K562 (cell line): ENCODE measurements around the gene USHBP1. TPM values are rescaled to one million over a fixed set of nuclear protein-coding genes. Genes with fewer than 3 reads are reported as not detected.

Experiments used
- CCNT2 ChIP-seq: IDR thresholded peaks from 2 replicates; pipeline ENCODE4 v1.6.1; 2011; ENCODE audit warnings: borderline replicate concordance, low read depth, mild to moderate bottlenecking, moderate library complexity, mixed read lengths, low read length; ENCODE audit not compliant: insufficient read length; ENCODE audit errors: extremely low read depth
- CHCHD3 ChIP-seq: fragments of 250-450 bp; sonication (Bioruptor Pico); IDR thresholded peaks from 2 replicates; pipeline ENCODE4 v2.1.2; 2022; ENCODE audit warnings: mild to moderate bottlenecking
- CHD2 ChIP-seq: IDR thresholded peaks from 2 replicates; pipeline ENCODE4 v1.6.1; 2011; ENCODE audit warnings: low read depth, low read length
- NR4A1 ChIP-seq, 2 experiments: fragments of 250-450 bp in 1 of 2; fragments of 450-650 bp in 1 of 2; sonication (Bioruptor Pico) in 1 of 2; IDR thresholded peaks; 2 replicates each; pipeline versions ENCODE4 v1.4.0 to v1.6.1; 2016 to 2020; ENCODE audit warnings: mild to moderate bottlenecking in 2 of 2, missing compliant biosample characterization in 1 of 2, missing genetic modification characterization in 1 of 2, moderate library complexity in 1 of 2
- PHF8 ChIP-seq: fragments of 200-600 bp; sonication (generic); IDR thresholded peaks from 2 replicates; pipeline ENCODE4 v1.6.1; 2012; ENCODE audit warnings: mixed run types, mild to moderate bottlenecking, inconsistent platforms, low read length, moderate library complexity, borderline replicate concordance
- POLR2AphosphoS5 ChIP-seq: IDR thresholded peaks from 2 replicates; pipeline ENCODE4 v1.6.1; 2011; ENCODE audit warnings: mild to moderate bottlenecking, low read depth, low read length, moderate library complexity; ENCODE audit not compliant: control insufficient read depth, insufficient read depth
- POLR2G ChIP-seq: fragments of 200-400 bp; formaldehyde crosslinking; IDR thresholded peaks from 2 replicates; pipeline ENCODE4 v1.6.1; 2017; ENCODE audit warnings: low read depth, mild to moderate bottlenecking, antibody characterized with exemption, low read length, moderate library complexity
- PTRF ChIP-seq: fragments of 450-650 bp; IDR thresholded peaks from 2 replicates; pipeline ENCODE4 v1.6.1; 2016; ENCODE audit warnings: mild to moderate bottlenecking, missing genetic modification characterization, missing compliant biosample characterization
- RB1 ChIP-seq: fragments of 450-650 bp; IDR thresholded peaks from 2 replicates; pipeline ENCODE4 v1.6.1; 2017; ENCODE audit warnings: low read depth, mild to moderate bottlenecking
- RBBP5 ChIP-seq: fragments of 200-600 bp; sonication (generic); IDR thresholded peaks from 2 replicates; pipeline ENCODE4 v1.6.1; 2012; ENCODE audit warnings: borderline replicate concordance, mild to moderate bottlenecking, low read length, control low read depth, inconsistent platforms; ENCODE audit not compliant: insufficient read depth, poor library complexity, severe bottlenecking
- TAL1 ChIP-seq: fragments of 450-650 bp; IDR thresholded peaks from 2 replicates; pipeline ENCODE4 v1.6.1; 2016; ENCODE audit warnings: mild to moderate bottlenecking
- TBP ChIP-seq: optimal IDR thresholded peaks from 2 replicates; pipeline ENCODE3; 2011; ENCODE audit warnings: low read depth, low read length, improper control_type of control experiment
- TEAD4 ChIP-seq, 2 experiments: sonication (generic) in 1 of 2; formaldehyde crosslinking in 1 of 2; IDR thresholded peaks; 2 replicates each; pipeline versions ENCODE4 v1.6.1 to v1.8.0; 2012 to 2022; ENCODE audit warnings: borderline replicate concordance in 1 of 2, inconsistent platforms in 1 of 2, low read length in 1 of 2, mild to moderate bottlenecking in 1 of 2, missing genetic modification reagents in 1 of 2
- ZNF197 ChIP-seq: fragments of 200-800 bp; sonication (Bioruptor generic); IDR thresholded peaks from 2 replicates; pipeline ENCODE4 v1.6.1; 2016; ENCODE audit warnings: low read depth, missing genetic modification characterization, missing compliant biosample characterization
- ZNF354B ChIP-seq: fragments of 250-450 bp; sonication (Bioruptor Pico); IDR thresholded peaks from 2 replicates; pipeline ENCODE4 v1.4.0; 2020
- polyA plus RNA-seq, 8 experiments: library from polyadenylated mRNA; depleted of rRNA in 4 of 8; stranded (reverse) in 5 of 8; unstranded in 3 of 8; fragments of >200 nt; fragmentation: Nextera tagmentation in 2 of 8; fragmentation: Illumina TruSeq in 1 of 8; extraction: Ambion mirVana in 2 of 8; extraction: Trizol in 1 of 8; gene quantifications; 2 replicates each; pipeline versions ENCODE4 v1.2.1 to v1.2.3, GENCODE V29; 2011 to 2014; ENCODE audit warnings: inconsistent platforms in 1 of 8, missing spikeins in 1 of 8
- total RNA-seq, 7 experiments: library from RNA; depleted of rRNA in 6 of 7; stranded (reverse); fragments of >200 nt in 6 of 7; fragmentation: Illumina TruSeq in 2 of 7; extraction: Trizol in 2 of 7; gene quantifications; 2 replicates each; pipeline versions ENCODE4 v1.2.1 to v1.2.3, GENCODE V29; 2011 to 2021; ENCODE audit warnings: low replicate concordance in 1 of 7
- TF ChIP-seq, protein P1 (sequence below): fragments of 250-450 bp; sonication (Bioruptor Pico); IDR thresholded peaks from 2 replicates; pipeline ENCODE4 v1.4.0; 2020; ENCODE audit warnings: mild to moderate bottlenecking, moderate library complexity
- TF ChIP-seq, protein P2 (sequence below): sonication (generic); formaldehyde crosslinking; IDR thresholded peaks from 2 replicates; pipeline ENCODE4 v1.8.0; 2023; ENCODE audit warnings: mild to moderate bottlenecking, missing genetic modification reagents
- TF ChIP-seq, protein P3 (sequence below), 2 experiments: IDR thresholded peaks; 2 replicates each; pipeline ENCODE4 v1.6.1; 2011; ENCODE audit warnings: borderline replicate concordance in 1 of 2, control low read depth in 1 of 2, low read depth in 1 of 2, low read length in 1 of 2, mild to moderate bottlenecking in 1 of 2, mixed read lengths in 1 of 2, moderate library complexity in 1 of 2; ENCODE audit not compliant: insufficient read depth in 1 of 2, insufficient read length in 1 of 2, poor library complexity in 1 of 2, severe bottlenecking in 1 of 2; ENCODE audit errors: extremely low read depth in 1 of 2

The USHBP1 gene
- total and polyA plus RNA-seq, 9 of the 15 experiments (the other 6 are each of a cell fraction or from before 2014, with no cell fraction given): 0.03 to 0.10 (median 0.05) TPM; not detected in 5

DNA sequence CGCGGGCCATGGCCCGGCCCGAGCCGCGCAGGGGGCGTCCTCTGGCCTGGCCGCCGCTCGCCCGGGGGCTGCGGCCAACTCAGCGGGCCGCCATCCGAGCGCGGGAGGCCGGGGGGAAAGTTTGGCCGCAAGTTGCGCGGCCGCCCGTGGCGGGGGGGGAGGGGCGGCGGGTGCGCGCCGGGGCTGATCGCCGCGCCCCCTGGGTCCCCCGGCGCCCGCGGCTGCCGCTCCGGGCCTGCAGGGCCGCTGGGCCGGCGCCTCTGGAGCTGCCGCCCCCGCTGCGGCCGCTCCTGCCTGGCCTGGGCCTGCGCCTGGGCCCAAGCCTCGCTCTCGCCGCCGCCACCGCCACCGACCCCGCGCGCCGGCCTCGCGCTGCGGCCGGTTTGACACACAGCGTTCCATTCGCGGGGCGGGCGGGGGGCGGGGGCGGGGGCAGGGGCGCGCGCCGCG lies 19.0 kb downstream of the USHBP1 start, which contains the start of gene NR2F6 (continued):
- TF ChIP-seq, protein P1, sequence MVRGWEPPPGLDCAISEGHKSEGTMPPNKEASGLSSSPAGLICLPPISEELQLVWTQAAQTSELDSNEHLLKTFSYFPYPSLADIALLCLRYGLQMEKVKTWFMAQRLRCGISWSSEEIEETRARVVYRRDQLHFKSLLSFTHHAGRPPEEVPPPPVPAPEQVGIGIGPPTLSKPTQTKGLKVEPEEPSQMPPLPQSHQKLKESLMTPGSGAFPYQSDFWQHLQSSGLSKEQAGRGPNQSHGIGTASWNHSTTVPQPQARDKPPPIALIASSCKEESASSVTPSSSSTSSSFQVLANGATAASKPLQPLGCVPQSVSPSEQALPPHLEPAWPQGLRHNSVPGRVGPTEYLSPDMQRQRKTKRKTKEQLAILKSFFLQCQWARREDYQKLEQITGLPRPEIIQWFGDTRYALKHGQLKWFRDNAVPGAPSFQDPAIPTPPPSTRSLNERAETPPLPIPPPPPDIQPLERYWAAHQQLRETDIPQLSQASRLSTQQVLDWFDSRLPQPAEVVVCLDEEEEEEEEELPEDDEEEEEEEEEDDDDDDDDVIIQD (CRISPR knock-in tag): no peak
- peak; percentile 32 for TF ChIP-seq CCNT2
- TF ChIP-seq POLR2AphosphoS5: peak; percentile 55; the same call in 1 of the 2 replicates
- peak; percentile 67 for TF ChIP-seq POLR2G
- TF ChIP-seq, protein P2, sequence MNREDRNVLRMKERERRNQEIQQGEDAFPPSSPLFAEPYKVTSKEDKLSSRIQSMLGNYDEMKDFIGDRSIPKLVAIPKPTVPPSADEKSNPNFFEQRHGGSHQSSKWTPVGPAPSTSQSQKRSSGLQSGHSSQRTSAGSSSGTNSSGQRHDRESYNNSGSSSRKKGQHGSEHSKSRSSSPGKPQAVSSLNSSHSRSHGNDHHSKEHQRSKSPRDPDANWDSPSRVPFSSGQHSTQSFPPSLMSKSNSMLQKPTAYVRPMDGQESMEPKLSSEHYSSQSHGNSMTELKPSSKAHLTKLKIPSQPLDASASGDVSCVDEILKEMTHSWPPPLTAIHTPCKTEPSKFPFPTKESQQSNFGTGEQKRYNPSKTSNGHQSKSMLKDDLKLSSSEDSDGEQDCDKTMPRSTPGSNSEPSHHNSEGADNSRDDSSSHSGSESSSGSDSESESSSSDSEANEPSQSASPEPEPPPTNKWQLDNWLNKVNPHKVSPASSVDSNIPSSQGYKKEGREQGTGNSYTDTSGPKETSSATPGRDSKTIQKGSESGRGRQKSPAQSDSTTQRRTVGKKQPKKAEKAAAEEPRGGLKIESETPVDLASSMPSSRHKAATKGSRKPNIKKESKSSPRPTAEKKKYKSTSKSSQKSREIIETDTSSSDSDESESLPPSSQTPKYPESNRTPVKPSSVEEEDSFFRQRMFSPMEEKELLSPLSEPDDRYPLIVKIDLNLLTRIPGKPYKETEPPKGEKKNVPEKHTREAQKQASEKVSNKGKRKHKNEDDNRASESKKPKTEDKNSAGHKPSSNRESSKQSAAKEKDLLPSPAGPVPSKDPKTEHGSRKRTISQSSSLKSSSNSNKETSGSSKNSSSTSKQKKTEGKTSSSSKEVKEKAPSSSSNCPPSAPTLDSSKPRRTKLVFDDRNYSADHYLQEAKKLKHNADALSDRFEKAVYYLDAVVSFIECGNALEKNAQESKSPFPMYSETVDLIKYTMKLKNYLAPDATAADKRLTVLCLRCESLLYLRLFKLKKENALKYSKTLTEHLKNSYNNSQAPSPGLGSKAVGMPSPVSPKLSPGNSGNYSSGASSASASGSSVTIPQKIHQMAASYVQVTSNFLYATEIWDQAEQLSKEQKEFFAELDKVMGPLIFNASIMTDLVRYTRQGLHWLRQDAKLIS (CRISPR knock-in tag): no peak
- peak; percentile 45; the same call in 1 of the 2 replicates for TF ChIP-seq PHF8
- no peak for TF ChIP-seq ZNF354B (CRISPR knock-in tag)
- no peak for TF ChIP-seq PTRF (tag)
- TF ChIP-seq ZNF197 (CRISPR knock-in tag): 0 out of 2 replicates have a peak, but pooled peaks have one; percentile 56
- TF ChIP-seq RBBP5: peak; percentile 29
- TF ChIP-seq CHD2: no peak
- no peak for TF ChIP-seq CHCHD3 (CRISPR knock-in tag)
- TF ChIP-seq, protein P3, sequence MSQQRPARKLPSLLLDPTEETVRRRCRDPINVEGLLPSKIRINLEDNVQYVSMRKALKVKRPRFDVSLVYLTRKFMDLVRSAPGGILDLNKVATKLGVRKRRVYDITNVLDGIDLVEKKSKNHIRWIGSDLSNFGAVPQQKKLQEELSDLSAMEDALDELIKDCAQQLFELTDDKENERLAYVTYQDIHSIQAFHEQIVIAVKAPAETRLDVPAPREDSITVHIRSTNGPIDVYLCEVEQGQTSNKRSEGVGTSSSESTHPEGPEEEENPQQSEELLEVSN (IDR thresholded peaks at IDR 0.05; ENCODE audit: borderline replicate concordance in 1 of 2, extremely low read depth in 1 of 2, insufficient read depth in 1 of 2, insufficient read length in 1 of 2, low read depth in 1 of 2, low read length in 1 of 2, poor library complexity in 1 of 2, severe bottlenecking in 1 of 2): peak in 1 of 2 experiments; percentile 53
- TF ChIP-seq NR4A1 (CRISPR knock-in tag; IDR thresholded peaks at IDR 0.05): no peak
- no peak for TF ChIP-seq NR4A1 (tag; IDR thresholded peaks at IDR 0.05)
- TF ChIP-seq TBP: peak; percentile 9
- peak; percentile 34; the same call in 1 of the 2 replicates for TF ChIP-seq RB1
- no peak for TF ChIP-seq TEAD4 (IDR thresholded peaks at IDR 0.05; ENCODE audit: low read length)
- TF ChIP-seq TEAD4 (CRISPR knock-in tag; IDR thresholded peaks at IDR 0.05; ENCODE audit: borderline replicate concordance): no peak
- TF ChIP-seq TAL1: no peak
